Brain pericyte (primary cell): ENCODE results near the gene PLA2G4E.

Experiments
- DNase-seq: peaks from one replicate; pipeline ENCODE4 v3.0.0-alpha.2; 2012; ENCODE audit warnings: low read depth, low spot score

Gene PLA2G4E, protein sequence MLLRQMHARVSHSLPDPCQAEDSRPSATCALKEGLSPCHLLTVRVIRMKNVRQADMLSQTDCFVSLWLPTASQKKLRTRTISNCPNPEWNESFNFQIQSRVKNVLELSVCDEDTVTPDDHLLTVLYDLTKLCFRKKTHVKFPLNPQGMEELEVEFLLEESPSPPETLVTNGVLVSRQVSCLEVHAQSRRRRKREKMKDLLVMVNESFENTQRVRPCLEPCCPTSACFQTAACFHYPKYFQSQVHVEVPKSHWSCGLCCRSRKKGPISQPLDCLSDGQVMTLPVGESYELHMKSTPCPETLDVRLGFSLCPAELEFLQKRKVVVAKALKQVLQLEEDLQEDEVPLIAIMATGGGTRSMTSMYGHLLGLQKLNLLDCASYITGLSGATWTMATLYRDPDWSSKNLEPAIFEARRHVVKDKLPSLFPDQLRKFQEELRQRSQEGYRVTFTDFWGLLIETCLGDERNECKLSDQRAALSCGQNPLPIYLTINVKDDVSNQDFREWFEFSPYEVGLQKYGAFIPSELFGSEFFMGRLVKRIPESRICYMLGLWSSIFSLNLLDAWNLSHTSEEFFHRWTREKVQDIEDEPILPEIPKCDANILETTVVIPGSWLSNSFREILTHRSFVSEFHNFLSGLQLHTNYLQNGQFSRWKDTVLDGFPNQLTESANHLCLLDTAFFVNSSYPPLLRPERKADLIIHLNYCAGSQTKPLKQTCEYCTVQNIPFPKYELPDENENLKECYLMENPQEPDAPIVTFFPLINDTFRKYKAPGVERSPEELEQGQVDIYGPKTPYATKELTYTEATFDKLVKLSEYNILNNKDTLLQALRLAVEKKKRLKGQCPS

DNA sequence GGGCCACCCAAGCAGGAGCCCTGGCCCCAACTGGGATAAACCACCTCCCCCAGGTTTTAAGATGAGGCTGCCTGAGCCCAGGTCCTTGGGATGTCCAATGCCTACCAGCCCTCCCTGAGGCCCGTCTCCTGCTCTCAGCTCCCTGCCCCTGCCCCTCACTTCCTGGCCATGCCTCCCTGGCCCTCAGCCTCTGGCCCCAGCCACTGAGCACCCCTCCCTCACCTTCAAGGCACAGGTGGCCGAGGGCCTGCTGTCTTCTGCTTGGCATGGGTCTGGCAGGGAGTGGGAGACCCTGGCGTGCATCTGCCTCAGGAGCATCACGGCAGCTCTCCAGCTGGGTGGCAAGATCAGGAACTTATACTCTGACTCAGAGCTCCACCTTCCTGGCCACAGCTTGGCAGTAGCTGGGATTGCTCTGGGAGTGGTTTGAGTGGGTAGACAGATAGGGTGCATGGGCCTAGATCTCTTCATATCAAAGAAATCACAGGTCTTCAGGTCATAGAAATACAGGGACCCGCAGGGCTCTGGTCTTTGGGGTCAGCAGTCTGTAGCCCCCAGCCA lies at the start of gene PLA2G4E:
Gene PLA2G4E, minus strand, starts transcription at position 330 of the 561 bp plus-strand sequence. Its CDS starts 12 bp downstream, at position 318.
- DNase-seq, result no peak

DNA sequence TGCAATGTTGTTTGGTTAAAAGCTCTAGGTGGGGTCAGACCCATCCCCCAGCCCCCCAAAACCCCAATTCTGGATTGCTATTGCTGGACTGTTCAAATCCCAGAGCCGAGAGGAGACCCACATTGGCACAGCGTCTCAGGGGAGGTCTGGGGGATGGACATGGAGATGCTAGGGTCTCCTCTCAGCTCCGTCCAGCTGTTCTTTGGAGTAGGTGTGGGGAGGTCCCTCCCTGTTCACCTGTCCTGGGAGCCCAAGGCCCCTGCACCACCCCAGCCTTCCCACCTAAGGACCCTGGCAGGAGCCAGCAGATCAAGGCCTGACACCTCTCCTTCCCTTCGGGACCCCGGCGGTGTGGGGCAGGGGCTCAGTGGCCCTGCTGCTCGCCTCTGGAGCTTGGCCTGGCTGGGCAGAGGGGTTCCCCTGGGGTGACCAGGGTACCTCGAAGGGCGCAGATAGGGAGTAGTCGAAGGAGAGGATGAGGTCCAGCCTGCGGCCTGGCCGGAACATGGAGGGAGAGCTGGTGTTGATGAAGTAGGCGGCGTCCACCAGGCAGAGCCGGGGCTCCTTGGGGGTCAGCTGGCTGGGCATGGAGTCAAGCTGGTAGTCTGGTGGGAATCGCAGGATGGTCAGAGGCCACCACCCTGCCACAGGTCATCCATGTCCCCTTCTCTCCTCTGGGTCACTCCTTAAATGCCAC lies 49.6 kb upstream of the PLA2G4E start:
- no peak for DNase-seq

DNA sequence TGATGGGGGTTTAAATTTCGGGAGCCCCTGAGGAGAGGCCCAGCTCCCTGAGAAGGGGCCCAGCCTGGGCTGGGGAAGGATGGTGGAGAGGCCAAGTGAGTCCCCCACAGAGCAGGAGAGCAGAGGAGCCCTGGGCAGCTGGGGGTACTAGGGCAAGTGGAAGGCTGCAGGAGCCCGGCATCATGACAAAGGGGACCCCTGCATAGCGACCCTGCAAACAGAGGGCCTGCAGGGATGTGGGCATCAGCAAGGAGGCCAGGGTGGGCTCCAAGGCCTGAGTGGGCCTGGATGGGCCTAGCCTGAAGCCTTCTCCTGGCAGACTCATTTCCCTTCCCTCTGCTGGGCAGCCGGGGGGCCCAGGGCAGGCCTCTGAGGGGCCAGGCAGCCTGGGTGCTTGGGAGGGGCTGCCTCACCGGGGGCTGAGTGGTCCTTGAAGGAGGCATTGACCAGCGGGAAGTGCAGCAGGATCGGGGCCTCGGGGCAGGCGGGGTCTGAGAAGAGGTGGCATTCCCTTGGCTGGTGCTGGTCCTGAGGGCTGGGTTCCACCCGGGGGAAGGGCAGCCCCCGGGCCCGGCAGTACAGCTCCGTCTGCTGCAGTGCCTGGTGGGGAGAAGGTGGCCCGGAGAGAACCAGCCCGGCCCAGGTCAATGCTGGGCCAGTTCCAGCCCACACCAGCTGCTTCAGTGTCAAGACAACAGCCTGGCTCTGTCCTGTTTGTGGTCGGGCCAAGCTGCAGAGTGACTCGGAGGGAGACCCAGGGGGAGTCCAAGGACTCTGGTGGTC lies 48.8 kb upstream of the PLA2G4E start:
- DNase-seq, result no peak

DNA sequence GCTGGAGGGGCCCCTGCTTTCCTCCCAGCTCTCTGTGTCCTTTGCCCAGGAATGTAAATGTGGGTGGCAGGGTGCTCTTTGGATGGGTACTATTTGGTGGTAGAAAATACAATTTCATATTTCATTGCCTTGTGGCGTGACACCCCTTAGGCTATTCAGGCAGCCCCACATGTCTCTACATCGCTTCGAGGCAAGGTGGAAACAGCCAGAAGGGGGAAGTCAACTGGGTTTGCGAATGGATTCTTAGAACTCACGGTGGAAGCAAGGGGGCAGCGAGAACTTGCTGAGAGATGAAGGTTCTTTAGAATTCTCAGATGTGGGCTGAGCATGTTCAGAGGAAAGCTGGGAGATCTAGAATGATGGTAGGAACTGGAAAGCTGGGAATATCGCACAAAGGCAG lies 48.2 kb upstream of the PLA2G4E start:
- DNase-seq, result no peak

DNA sequence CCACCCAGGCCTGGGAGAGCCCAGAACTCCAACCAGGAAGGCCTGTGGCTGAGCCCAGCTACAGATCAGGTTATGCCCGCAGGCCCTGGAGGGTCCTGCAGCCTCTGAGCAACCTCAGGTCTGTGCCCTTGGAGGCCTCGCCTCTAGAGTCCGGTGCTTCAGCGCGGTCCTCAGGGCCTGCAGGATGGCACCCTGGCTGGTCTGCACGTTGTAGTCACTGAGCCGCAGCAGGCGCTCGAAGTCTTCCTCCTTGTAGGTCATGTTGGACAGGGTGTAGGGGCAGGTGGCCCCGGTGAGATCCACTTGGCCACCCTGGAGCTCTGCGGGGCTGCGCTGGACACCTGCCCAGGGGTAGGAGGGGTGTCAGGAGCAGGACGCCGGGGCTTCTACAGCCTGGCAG lies 47.8 kb upstream of the PLA2G4E start:
- DNase-seq, result no peak

DNA sequence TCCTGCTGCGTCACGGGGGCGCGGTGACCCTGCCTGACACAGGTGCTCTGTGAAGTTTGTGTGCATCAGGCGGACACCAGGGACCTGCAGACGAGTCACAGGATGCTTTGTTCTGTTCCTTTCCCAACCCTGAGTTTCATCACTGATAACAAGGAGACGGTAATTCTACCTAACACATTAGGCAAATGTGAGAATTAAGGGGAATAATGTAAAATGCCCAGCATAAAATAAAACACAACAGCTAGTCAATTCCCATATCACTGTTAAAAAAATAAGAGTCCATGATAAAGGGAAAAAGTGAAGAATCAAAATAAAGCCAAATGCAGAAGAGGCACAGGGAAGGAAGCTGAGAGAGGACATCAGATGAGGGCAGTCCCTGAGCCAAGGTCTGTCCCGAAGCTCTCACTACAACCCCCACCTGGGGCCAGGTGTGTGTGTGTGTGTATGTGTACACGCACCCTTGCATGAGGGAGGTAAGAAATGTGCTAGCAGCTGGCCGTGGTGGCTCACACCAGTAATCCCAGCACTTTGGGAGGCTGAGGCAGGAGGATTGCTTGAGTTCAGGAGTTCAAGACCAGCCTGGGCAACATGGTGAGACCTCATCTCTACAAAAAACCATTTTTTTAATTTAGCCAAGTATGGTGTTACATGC lies 46.0 kb upstream of the PLA2G4E start:
- DNase-seq, result no peak

DNA sequence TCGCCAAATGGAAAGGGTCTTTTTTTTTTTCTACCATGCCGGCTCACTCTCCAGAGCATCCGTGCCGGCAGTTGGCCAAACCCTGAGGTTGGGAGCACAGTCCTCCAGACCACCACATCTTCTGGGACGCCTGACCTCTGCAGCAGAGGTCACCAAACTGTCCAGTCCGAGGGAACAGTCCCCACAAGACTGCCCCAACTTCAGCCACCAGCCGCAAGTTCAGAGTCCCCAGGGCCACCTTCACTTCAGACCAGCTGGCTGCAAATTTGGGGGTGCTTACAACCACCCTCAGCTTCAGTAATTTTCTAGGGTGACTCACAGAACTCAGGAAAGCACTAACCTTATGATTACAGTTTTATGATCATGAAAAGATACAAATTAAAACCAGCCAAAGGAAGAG lies 44.6 kb upstream of the PLA2G4E start:
- no peak for DNase-seq

DNA sequence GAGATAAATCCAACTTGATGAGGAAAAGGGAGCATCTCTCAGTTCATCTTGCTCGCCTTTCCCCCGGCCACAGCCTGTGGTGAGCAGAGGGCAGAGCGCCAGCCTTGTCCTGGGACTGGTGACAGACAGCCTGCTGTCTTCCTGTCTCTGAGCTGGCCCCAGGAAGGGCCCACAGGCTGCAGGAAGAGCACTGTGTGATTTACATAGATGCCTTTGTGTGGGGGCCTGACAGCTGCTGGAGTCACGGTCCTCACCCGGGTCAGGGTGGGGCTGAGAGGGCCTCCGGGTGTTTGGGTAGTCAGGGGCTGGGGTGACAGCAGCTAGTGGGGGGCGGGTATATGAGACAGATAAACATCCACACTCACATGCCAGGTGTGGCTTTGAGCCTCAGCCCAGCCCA lies 44.2 kb upstream of the PLA2G4E start:
- no peak for DNase-seq

DNA sequence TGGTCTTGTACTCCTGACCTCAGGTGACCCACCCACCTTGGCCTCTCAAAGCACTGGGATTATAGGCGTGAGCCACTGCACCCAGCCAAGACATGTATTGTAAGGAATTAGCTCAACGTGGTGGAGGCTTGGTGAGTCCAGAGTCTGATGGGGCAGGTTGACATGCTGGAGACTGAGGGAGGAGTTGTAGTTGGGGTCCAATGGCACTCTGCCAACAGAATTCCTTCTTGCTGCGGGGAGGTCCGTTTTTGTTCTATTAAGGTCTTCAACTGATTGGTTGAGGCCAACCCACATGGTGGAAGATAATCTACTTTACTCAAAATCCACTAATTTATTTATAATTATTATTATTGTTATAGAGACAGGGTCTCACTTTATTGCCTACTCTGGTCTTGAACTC lies 43.4 kb upstream of the PLA2G4E start:
- DNase-seq, result no peak

DNA sequence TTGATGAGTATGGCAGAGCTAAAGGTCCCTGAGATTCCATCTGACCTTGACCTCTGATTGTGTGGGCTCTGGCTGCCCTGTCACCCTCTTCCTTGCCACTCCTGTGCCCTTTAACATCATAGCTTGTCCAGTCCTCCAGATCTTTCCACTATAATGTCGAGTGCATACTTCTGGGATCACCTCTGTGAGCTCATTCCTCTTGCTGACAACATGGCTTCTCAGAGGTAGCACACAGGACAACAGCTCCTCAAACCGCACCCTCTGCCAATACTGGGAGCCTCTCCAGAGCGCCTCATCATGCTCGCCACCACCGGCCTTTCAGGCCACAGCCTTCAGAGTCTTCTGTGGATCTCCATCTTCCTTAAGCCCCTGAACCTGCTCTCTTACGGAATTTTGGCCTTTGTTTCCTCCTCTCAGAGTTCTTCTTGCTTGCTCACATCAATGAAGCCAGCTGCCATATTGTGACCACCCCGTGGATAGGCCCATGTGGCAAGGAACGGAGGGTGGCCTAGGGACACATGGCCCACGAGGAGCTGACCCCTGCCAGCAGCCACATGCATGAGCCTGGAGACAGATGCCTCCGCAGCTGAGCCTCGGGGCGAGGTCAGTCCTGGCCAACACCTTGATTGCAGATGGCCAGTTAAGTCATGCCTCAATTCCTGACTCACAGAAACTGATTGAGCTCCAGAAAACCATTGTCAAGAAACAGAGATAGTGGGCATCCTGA lies 42.4 kb upstream of the PLA2G4E start:
- no peak for DNase-seq

DNA sequence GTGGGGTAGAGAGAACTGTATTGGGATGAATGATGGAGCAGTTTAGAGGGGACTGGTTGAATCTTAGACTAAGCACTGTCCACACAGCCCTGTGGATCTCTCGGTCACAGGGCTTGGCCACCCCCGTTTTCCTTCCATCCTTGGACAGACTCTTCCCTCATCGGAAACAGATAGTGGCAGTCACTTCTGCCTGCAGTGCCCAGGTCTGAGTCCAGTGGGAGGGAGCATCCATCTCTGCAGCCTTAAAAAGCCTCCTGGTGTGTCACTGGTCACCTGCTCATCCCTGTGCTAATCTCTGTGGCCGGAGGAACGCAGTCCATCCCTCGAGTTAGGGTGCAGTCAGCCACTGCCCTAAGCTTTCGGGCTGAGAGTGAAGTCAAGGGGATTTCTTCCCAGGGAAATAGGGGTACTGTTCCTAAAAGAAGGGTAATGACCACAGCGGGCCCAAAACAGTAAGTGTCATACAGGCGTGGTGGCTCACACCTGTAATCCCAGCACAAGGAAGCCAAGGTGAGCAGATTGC lies 41.5 kb upstream of the PLA2G4E start:
- no peak for DNase-seq

DNA sequence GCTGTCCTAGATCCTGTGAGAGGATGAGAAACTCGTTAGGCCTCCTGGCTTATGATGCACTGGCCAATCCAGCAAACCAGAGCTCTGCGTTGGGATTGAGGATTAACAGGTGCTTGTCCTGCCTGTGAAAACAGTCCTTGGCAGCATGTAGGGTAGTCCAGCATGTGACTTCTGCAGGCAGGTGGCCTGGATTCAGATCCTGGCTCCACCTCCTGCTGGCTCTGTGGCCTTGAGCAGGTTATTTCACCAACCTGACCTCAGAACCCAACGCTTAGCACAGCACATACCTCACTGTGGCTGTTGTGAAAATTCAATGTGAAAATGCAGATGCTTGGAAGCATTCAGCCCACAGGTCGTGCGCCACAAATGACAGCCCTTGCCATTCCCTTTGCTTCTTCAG lies 40.0 kb upstream of the PLA2G4E start:
- no peak for DNase-seq

DNA sequence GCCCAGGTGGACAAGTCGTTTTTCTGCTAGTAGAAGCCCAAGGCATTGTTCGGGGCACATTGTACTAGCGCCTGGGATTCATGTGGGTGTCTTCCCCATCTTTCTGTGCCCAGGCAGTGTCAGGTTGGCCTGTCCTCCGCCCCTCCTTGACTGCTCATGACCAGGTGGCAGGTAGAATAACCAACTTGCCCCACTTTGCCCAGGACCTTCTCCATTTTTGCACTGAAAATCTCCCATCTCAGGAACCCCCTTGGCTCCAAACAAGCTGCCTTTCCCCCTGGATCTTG lies 39.6 kb upstream of the PLA2G4E start:
- DNase-seq, result no peak

DNA sequence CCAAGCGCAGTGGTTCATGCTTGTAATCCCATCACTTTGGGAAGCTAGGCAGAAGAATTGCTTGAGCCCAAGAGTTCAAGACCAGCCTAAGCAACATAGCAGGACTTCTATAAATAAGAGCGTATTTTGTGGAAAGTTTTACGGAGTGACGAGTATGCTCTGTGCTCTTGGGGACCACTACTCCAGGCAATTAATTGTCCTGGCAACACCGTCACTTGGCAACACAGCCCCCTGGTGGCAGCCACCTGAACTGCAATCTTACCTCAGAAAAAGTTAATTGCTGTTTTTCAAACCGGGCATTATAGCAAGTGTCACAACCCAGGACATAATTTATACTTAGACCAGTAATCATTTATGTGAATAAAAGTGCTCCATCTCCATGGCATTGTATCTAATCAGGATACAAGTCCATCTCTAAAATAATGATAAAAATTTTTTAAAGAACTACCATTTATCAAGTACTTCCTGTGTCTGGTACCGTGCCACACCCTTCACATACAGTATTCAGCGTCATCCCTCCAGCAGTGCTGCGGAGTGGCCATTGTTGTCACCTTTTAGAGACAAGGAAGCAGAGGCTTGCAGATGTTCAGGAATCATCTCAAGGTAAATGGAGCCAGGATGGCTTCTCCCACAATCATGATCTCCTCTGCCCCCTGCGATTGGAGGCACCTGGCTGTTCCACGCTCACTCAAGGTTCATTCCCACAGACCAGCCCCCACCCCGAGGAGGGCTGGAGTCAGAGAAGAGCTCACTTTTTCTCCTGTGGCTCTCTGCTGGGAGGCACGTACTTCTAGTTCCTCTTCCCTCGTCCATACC lies 39.0 kb upstream of the PLA2G4E start:
- DNase-seq, result no peak

DNA sequence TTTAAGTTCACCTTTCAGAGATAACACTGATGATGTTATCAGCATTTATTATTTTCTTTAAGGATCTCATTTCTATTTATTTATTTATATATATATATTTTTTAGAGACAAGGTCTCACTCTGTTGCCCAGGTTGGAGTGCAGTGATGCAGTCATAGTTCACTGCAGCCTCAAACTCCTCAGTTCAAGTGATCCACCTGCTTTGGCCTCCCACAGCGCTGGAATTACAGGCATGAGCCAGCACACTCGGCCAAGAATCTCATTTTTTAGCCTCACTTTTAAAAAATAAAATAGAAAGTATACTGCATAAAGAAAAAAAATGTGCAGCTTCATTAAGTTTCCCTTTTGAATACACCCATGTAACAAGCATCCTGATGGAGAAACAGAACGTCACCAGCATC lies 37.9 kb upstream of the PLA2G4E start:
- no peak for DNase-seq

DNA sequence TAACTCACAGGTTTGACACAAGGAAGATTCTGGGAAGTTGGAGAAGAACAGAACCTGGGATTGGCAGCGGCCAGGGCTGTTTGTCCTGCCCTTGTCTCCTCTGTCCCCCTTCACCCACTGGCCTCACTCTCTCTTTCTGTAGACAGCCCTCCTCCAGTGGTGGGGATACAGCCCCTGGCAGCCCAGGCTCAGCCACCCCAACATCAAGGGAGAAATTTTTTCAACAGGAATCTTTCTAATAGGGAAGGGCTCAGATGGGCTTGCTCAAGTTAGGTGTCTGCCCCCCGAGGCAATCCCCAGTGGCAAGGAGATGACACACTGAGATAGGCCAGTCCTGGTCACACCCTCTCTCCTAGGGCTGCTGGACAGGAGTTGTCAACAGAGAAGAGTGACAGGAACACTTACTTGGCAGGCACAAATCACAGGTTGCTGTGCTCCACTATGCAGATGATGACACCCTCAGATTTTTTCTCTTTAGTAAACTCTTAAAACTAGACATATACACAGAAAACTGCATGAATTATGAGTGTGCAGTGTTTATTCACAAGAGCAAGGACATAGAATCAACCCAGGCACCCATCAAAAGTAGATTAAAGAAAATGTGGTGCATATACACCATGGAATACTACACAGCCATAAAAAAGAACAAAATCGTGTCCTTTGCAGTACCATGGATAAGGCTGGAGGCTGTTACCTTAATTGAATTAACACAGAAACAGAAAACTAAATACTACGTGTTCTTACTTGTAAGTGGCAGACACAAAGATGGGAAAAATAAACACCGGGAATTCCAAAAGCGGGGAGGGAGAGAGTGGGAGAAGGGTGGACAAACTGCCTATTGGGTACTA lies 37.2 kb upstream of the PLA2G4E start:
- DNase-seq, result no peak

DNA sequence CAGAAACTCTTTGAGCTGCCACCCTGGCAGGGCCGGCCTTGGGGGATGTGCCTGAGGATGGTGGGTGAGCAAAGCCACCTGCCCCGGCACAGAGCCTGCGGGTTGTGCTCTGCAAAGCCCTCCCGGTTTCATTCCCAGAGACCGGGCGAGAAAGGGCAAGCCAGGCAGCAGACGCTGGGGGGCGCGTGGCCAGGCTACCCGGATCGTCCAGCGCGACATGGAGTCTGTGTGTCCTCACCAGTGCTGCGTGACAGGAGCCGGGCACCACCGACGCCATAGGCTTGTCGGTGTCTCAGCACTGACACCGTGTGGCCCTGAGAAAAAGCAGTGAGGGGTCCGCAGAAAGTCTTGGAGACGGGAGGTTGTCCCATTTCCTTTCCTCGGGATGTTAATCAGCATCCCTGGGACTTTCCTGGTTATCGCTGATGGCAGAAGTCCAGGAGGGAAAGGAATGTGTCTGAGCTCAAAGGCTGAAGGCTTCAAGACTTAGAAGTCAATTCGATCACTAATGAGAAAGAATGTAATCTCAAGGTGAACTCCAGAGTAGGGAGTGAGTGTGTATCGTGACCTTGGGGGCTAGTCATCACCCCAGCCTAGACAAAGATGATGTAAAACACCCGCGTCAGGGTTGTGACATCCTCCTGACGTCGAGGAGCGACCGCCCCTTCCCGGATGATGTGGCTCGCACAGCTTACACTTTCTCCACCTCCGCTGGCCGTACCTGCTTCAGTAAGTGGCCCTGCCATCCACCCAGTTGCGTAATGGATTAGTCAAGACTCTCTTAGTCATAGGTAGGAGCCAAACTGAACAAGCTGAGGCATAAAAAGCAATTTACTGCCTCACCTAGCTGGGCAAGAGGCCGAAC lies 36.3 kb upstream of the PLA2G4E start:
- no peak for DNase-seq
